GM12878 (cell line): ENCODE results near the gene OLIG3. TPM values are rescaled to one million over a fixed set of nuclear protein-coding genes. Genes with fewer than 3 reads are reported as not detected.

Experiments
- ATAC-seq: fragments of 200-7000 bp; cut with Tn5 transposase; 3 replicates; pipeline ENCODE4 v1.9.1; 2020; ENCODE audit warnings: mild to moderate bottlenecking, moderate library complexity
- BruUV-seq: library from RNA; stranded (reverse); fragments of 400-500 nt; replicated peaks from 2 replicates; lab custom pipeline; 2021; lab: Mats Ljungman, UMichigan
- CTCF ChIA-PET: fragments of 300-600 bp; sonication (Branson Sonifier 250); formaldehyde crosslinking; extraction: SDS; loops from one replicate; lab custom pipeline; 2021; ENCODE audit warnings: inconsistent platforms; lab: Yijun Ruan, JAX
- POLR2A ChIA-PET: fragments of 350-600 bp; formaldehyde crosslinking; extraction: SDS; loops from one replicate; lab custom pipeline; 2021; ENCODE audit warnings: inconsistent platforms; lab: Charles Lee
- RAD21 ChIA-PET: fragments of 300-600 bp; sonication (Branson Sonifier 250); formaldehyde crosslinking; loops from one replicate; lab custom pipeline; 2023; ENCODE audit warnings: antibody characterized with exemption; ENCODE audit not compliant: unreplicated experiment; lab: Charles Lee
- SMC1A ChIA-PET: fragments of 300-600 bp; sonication (Branson Sonifier 250); formaldehyde crosslinking; loops from one replicate; lab custom pipeline; 2023; ENCODE audit not compliant: unreplicated experiment, uncharacterized antibody; lab: Charles Lee
- DNase-seq: peaks from one replicate; pipeline ENCODE4 v3.0.0-alpha.2; 2011; ENCODE audit warnings: low read depth, low spot score
- FAIRE-seq: peaks from 3 replicates; lab custom pipeline; 2011; peaks lifted over from hg19 to GRCh38; lab: Jason Lieb, UNC
- H2AFZ ChIP-seq: 2 replicates; pipeline ENCODE4 v1.6.0; 2011; ENCODE audit warnings: low read depth, low read length, control low read depth; ENCODE audit not compliant: control insufficient read depth
- H3K27ac ChIP-seq: 2 replicates; pipeline ENCODE4 v1.5.1; 2011; ENCODE audit warnings: control low read depth; ENCODE audit not compliant: control insufficient read depth, insufficient read depth
- H3K27me3 ChIP-seq, 2 experiments: replicated peaks in 1 of 2; 2 replicates each; pipeline versions ENCODE4 v1.6.0 to v1.6.1; 2011; ENCODE audit warnings: low read length in 1 of 2; ENCODE audit not compliant: control insufficient read depth in 2 of 2, insufficient read depth in 2 of 2
- H3K36me3 ChIP-seq, 2 experiments: 2 replicates each; pipeline ENCODE4 v1.5.1; 2011; ENCODE audit warnings: low read length in 1 of 2; ENCODE audit not compliant: control insufficient read depth in 2 of 2, insufficient read depth in 2 of 2
- H3K4me1 ChIP-seq: 2 replicates; pipeline ENCODE4 v1.6.1; 2011; ENCODE audit warnings: mild to moderate bottlenecking, low read length, moderate library complexity, mixed read lengths; ENCODE audit not compliant: control insufficient read depth, insufficient read depth
- H3K4me2 ChIP-seq: 2 replicates; pipeline ENCODE4 v1.6.0; 2011; ENCODE audit warnings: control low read depth; ENCODE audit not compliant: control insufficient read depth, insufficient read depth
- H3K4me3 ChIP-seq: fragments of 200-600 bp; sonication (generic); 2 replicates; pipeline ENCODE4 v1.5.1; 2016
- H3K79me2 ChIP-seq: 2 replicates; pipeline ENCODE4 v1.6.0; 2011; ENCODE audit warnings: low read length; ENCODE audit not compliant: control insufficient read depth, insufficient read depth
- H3K9ac ChIP-seq: 2 replicates; pipeline ENCODE4 v1.8.0; 2011; ENCODE audit warnings: low read length, control low read depth, mixed read lengths; ENCODE audit not compliant: control insufficient read depth, insufficient read depth
- H3K9me3 ChIP-seq: replicated peaks from 3 replicates; pipeline ENCODE4 v1.5.1; 2011; ENCODE audit warnings: mild to moderate bottlenecking, low read length; ENCODE audit not compliant: control insufficient read depth, insufficient read depth
- H4K20me1 ChIP-seq: 2 replicates; pipeline ENCODE4 v1.6.0; 2011; ENCODE audit not compliant: control insufficient read depth, insufficient read depth
- ATF2 ChIP-seq: IDR thresholded peaks from 2 replicates; pipeline ENCODE4 v1.6.1; 2012; ENCODE audit warnings: low read length, inconsistent platforms
- CBFB ChIP-seq: IDR thresholded peaks from 2 replicates; pipeline ENCODE4 v1.6.1; 2016; ENCODE audit warnings: antibody characterized with exemption, low read depth
- CREM ChIP-seq: IDR thresholded peaks from 2 replicates; pipeline ENCODE4 v1.6.1; 2014; ENCODE audit warnings: antibody characterized with exemption, low read depth
- E4F1 ChIP-seq: fragments of 450-650 bp; IDR thresholded peaks from 2 replicates; pipeline ENCODE4 v1.6.1; 2018; ENCODE audit warnings: borderline replicate concordance, mild to moderate bottlenecking; ENCODE audit not compliant: partially characterized antibody
- HDAC6 ChIP-seq: fragments of 200-600 bp; sonication (generic); IDR thresholded peaks from one replicate; pipeline ENCODE4 v1.8.0; 2017; ENCODE audit warnings: antibody characterized with exemption; ENCODE audit not compliant: unreplicated experiment
- IRF3 ChIP-seq: fragments of 450-650 bp; IDR thresholded peaks from 2 replicates; pipeline ENCODE4 v1.6.1; 2014; ENCODE audit warnings: mild to moderate bottlenecking
- JUNB ChIP-seq: IDR thresholded peaks from 2 replicates; pipeline ENCODE4 v1.6.1; 2016; ENCODE audit warnings: antibody characterized with exemption, mild to moderate bottlenecking
- KLF5 ChIP-seq: fragments of 450-650 bp; IDR thresholded peaks from 2 replicates; pipeline ENCODE4 v1.6.1; 2014; ENCODE audit warnings: mild to moderate bottlenecking; ENCODE audit not compliant: partially characterized antibody
- MTA2 ChIP-seq: fragments of 450-650 bp; IDR thresholded peaks from 2 replicates; pipeline ENCODE4 v1.6.1; 2016; ENCODE audit warnings: low read depth, mild to moderate bottlenecking, moderate library complexity
- MXI1 ChIP-seq: fragments of 150-350 bp; IDR thresholded peaks from 2 replicates; pipeline ENCODE4 v1.6.1; 2011; ENCODE audit warnings: low read depth, mild to moderate bottlenecking, inconsistent platforms, low read length, improper control_type of control experiment
- PML ChIP-seq: IDR thresholded peaks from 2 replicates; pipeline ENCODE4 v1.6.1; 2012; ENCODE audit warnings: low read length, inconsistent platforms
- RAD51 ChIP-seq: fragments of 450-650 bp; IDR thresholded peaks from 2 replicates; pipeline ENCODE4 v1.6.1; 2016; ENCODE audit warnings: moderate library complexity, mild to moderate bottlenecking, inconsistent platforms
- SKIL ChIP-seq: fragments of 450-650 bp; IDR thresholded peaks from 2 replicates; pipeline ENCODE4 v1.6.1; 2017; ENCODE audit warnings: mild to moderate bottlenecking, low read depth, inconsistent platforms; ENCODE audit not compliant: poor library complexity, severe bottlenecking
- TAF1 ChIP-seq: IDR thresholded peaks from 2 replicates; pipeline ENCODE4 v1.6.1; 2011; ENCODE audit warnings: mild to moderate bottlenecking, low read depth, low read length, borderline replicate concordance
- ZBED1 ChIP-seq: IDR thresholded peaks from 2 replicates; pipeline ENCODE4 v1.6.1; 2016; ENCODE audit warnings: borderline replicate concordance
- ZNF274 ChIP-seq: IDR thresholded peaks from one replicate; pipeline ENCODE4 v1.8.0; 2011; ENCODE audit not compliant: insufficient read length, insufficient read depth
- ZZZ3 ChIP-seq: IDR thresholded peaks from 2 replicates; pipeline ENCODE4 v1.6.1; 2011; ENCODE audit warnings: low read depth; ENCODE audit not compliant: control insufficient read depth, insufficient read length
- WGBS: methylation state at CpG from one replicate; pipeline ENCODE4 v1.1.6; 2016; ENCODE audit warnings: low lambda C conversion rate; ENCODE audit not compliant: insufficient replicate concordance, insufficient coverage; ENCODE audit errors: missing lambda C conversion rate; 5-methylcytosine and 5-hydroxymethylcytosine counted together
- in situ Hi-C: fragments of 300-500 bp; cut with MboI; formaldehyde crosslinking; loops from 9 replicates; pipeline ENCODE4 v1.14.3; 2018; ENCODE audit warnings: mixed read lengths
- intact Hi-C: fragments of 100-400 bp; cut with micrococcal nuclease; formaldehyde crosslinking; loops from one replicate; pipeline ENCODE4 v1.14.2; 2022; ENCODE audit not compliant: unreplicated experiment
- polyA plus RNA-seq, 11 experiments: library from polyadenylated mRNA; depleted of rRNA in 4 of 11; unstranded in 6 of 11; stranded (reverse) in 5 of 11; fragments of >200 nt; fragmentation: Nextera tagmentation in 4 of 11; fragmentation: Illumina TruSeq in 1 of 11; extraction: Ambion mirVana in 4 of 11; extraction: Trizol in 1 of 11; gene quantifications; 1 replicate in 1 of 11; 2 replicates in 10 of 11; pipeline versions ENCODE4 v1.2.1 to v1.2.3, GENCODE V29; 2011 to 2016; ENCODE audit warnings: inconsistent platforms in 2 of 11, missing spikeins in 2 of 11, low read depth in 1 of 11
- total RNA-seq, 4 experiments: library from RNA; depleted of rRNA in 3 of 4; stranded (reverse); fragments of >200 nt in 3 of 4; fragmentation: Illumina TruSeq in 1 of 4; extraction: Trizol in 1 of 4; gene quantifications; 2 replicates each; pipeline versions ENCODE4 v1.2.1 to v1.2.3, GENCODE V29; 2013 to 2021

OLIG3 gene
- total and polyA plus RNA-seq, 10 of the 15 experiments (the other 5 are each of a cell fraction or from before 2014, with no cell fraction given), result not detected

- Histone ChIP-seq H3K9me3 (no peaks in the 10 kb centered on the region), H4K20me1 (no peaks in the 10 kb centered on the region), H3K4me3 (no peak overlapping the region), H3K4me1 (no peaks in the 10 kb centered on the region), H3K27ac (no peak overlapping the region), H3K9ac (no peak overlapping the region), H3K4me2 (no peak overlapping the region), H3K27me3 (peaks cover 0 to 2% of the 10 kb centered on the region in 2 experiments; a peak in 2 of 4 replicates), H2AFZ (no peak overlapping the region), H3K36me3 (no peaks in the 10 kb centered on the region), H3K79me2 (no peaks in the 10 kb centered on the region)
- DNase-seq (no peak), FAIRE-seq (no peak), ATAC-seq (no peak)
- in situ Hi-C loops (no loop called here), intact Hi-C loops (no loop called here)
- SMC1A ChIA-PET, result no interaction called here
- CTCF ChIA-PET, result no interaction called here
- RAD21 ChIA-PET, result no interaction called here
- 35% methylated on average over 3 of the region's 3 CpGs for WGBS
- TF ChIP-seq PML, result no peak
- no peak for TF ChIP-seq ZBED1
- TF ChIP-seq CBFB, result no peak
- TF ChIP-seq HDAC6, result no peak
- TF ChIP-seq E4F1, result no peak
- no peak for TF ChIP-seq JUNB
- TF ChIP-seq MTA2, result no peak
- no peak for TF ChIP-seq RAD51
- no peak for TF ChIP-seq MXI1
- TF ChIP-seq SKIL, result no peak
- TF ChIP-seq ZZZ3, result no peak
- no peak for TF ChIP-seq IRF3
- TF ChIP-seq ATF2, result no peak
- TF ChIP-seq ZNF274, result no peak
- no peak for TF ChIP-seq KLF5
- TF ChIP-seq CREM, result no peak
- no peak for TF ChIP-seq TAF1
- BruUV-seq, result no TSS peak
- POLR2A ChIA-PET, result no interaction called here
Observed at GRCh38 chr6:137472641-137473137, 21.5 kb downstream of the OLIG3 start.
